Astrocyte (in vitro differentiated cells and primary cell): ENCODE measurements around the gene CDH22. TPM values are rescaled to one million over a fixed set of nuclear protein-coding genes. Genes with fewer than 3 reads are reported as not detected.

Experiments
- DNase-seq: peaks from one replicate; pipeline ENCODE4 v3.0.0-alpha.2; 2010; ENCODE audit warnings: low read depth
- FAIRE-seq: peaks from 2 replicates; lab custom pipeline; 2011; peaks lifted over from hg19 to GRCh38; lab: Jason Lieb, UNC
- H2AFZ ChIP-seq: 2 replicates; pipeline ENCODE4 v1.6.0; 2012; ENCODE audit warnings: low read depth, low read length, inconsistent platforms
- H3K27ac ChIP-seq: 2 replicates; pipeline ENCODE4 v1.5.1; 2011; ENCODE audit warnings: low read depth, low read length, inconsistent platforms
- H3K27me3 ChIP-seq: 2 replicates; pipeline ENCODE4 v1.6.0; 2011; ENCODE audit warnings: low read length, inconsistent platforms; ENCODE audit not compliant: insufficient read depth
- H3K36me3 ChIP-seq: 2 replicates; pipeline ENCODE4 v1.5.1; 2011; ENCODE audit warnings: low read length, inconsistent platforms; ENCODE audit not compliant: insufficient read depth
- H3K4me1 ChIP-seq: 2 replicates; pipeline ENCODE4 v1.5.1; 2011; ENCODE audit warnings: low read length, inconsistent platforms; ENCODE audit not compliant: insufficient read depth
- H3K4me2 ChIP-seq: 2 replicates; pipeline ENCODE4 v1.6.0; 2012; ENCODE audit warnings: low read length, inconsistent platforms
- H3K4me3 ChIP-seq: 2 replicates; pipeline ENCODE4 v1.5.1; 2011; ENCODE audit warnings: low read depth, mild to moderate bottlenecking, low read length, inconsistent platforms; ENCODE audit not compliant: insufficient read depth
- H3K79me2 ChIP-seq: 2 replicates; pipeline ENCODE4 v1.6.0; 2012; ENCODE audit warnings: mild to moderate bottlenecking, low read length, inconsistent platforms; ENCODE audit not compliant: insufficient read depth
- H3K9ac ChIP-seq: 2 replicates; pipeline ENCODE4 v1.6.0; 2012; ENCODE audit warnings: mild to moderate bottlenecking, low read length, inconsistent platforms
- H3K9me3 ChIP-seq: 2 replicates; pipeline ENCODE4 v1.5.1; 2012; ENCODE audit warnings: low read depth, mild to moderate bottlenecking, low read length, inconsistent platforms; ENCODE audit not compliant: insufficient read depth
- H4K20me1 ChIP-seq: 2 replicates; pipeline ENCODE4 v1.6.0; 2012; ENCODE audit warnings: low read length, inconsistent platforms; ENCODE audit not compliant: insufficient read depth
- H3K27ac Mint-ChIP-seq: one replicate; pipeline ENCODE4 v1.8.0; 2021; ENCODE audit warnings: mild to moderate bottlenecking, mixed read lengths; ENCODE audit not compliant: unreplicated experiment
- H3K27me3 Mint-ChIP-seq: one replicate; pipeline ENCODE4 v1.8.0; 2021; ENCODE audit warnings: low read depth, mixed read lengths; ENCODE audit not compliant: unreplicated experiment
- H3K36me3 Mint-ChIP-seq: one replicate; pipeline ENCODE4 v1.8.0; 2021; ENCODE audit warnings: low read depth, mixed read lengths; ENCODE audit not compliant: unreplicated experiment
- H3K4me1 Mint-ChIP-seq: one replicate; pipeline ENCODE4 v1.8.0; 2021; ENCODE audit warnings: low read depth, mixed read lengths; ENCODE audit not compliant: unreplicated experiment
- H3K4me3 Mint-ChIP-seq: one replicate; pipeline ENCODE4 v1.8.0; 2021; ENCODE audit warnings: mild to moderate bottlenecking, moderate library complexity, mixed read lengths; ENCODE audit not compliant: unreplicated experiment
- H3K9me3 Mint-ChIP-seq: one replicate; pipeline ENCODE4 v1.8.0; 2021; ENCODE audit warnings: mild to moderate bottlenecking, mixed read lengths; ENCODE audit not compliant: unreplicated experiment
- EZH2 ChIP-seq: IDR thresholded peaks from 2 replicates; pipeline ENCODE4 v1.6.1; 2012; ENCODE audit warnings: mild to moderate bottlenecking, low read length, inconsistent platforms; ENCODE audit not compliant: insufficient read depth
- total RNA-seq: library from RNA; stranded (reverse); gene quantifications from 2 replicates; pipeline ENCODE4 v1.2.1, GENCODE V29; 2021
- TF ChIP-seq, protein P1 (sequence below): IDR thresholded peaks from 2 replicates; pipeline ENCODE4 v1.5.1; 2011; ENCODE audit warnings: low read depth, mild to moderate bottlenecking, inconsistent platforms, low read length, moderate library complexity; ENCODE audit not compliant: insufficient read depth

The CDH22 gene
- total RNA-seq, 1 donor from 2014 or later: not detected

DNA sequence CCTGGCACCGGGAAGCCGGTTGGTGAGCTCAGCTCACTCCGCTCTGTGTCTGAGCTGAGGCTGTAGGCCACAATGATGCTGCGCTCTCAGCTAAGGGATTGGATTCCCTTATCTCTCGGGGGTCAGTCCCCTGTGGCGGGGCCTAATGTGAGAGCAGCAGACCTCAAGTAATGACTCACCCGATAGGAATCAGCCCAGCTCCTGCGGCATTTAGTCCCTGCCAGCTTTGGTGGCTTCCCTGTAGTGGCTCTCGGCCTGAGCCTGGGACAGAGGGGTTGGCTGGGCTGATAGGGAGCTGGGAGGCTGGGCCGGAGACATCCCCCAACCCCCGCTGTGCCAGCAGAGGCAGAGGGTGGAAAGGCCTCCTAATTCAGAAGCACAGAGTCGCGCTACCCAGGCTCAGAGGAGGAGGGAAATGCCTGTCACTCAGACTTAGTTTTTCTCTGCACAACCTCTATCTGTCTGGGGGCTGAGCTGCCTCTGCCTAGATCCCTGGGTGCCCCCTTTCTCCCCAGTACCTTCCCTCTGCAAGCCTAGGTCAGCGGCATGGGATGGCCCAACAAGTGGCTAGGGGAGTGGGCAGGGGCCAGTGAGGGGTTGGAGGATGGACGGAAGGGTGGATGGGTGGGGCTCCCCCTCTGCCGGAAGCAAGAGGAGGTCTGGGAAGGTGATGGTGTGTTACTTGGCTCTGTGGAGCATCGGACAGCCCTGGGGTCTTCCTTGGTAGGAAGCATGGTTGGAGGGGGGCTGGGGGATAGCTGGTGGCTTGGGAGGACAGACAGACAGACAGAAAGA is 92.2 kb downstream of the CDH22 start:
- Histone ChIP-seq H3K4me3 (no peak overlapping the region), H3K9me3 (no peaks in the 10 kb centered on the region), H3K4me2 (peak overlapping the region; percentile 36), H3K4me1 (peaks cover 8% of the 10 kb centered on the region), H3K27me3 (peaks cover 33% of the 10 kb centered on the region), H3K79me2 (no peaks in the 10 kb centered on the region), H2AFZ (no peak overlapping the region), H3K9ac (no peak overlapping the region), H3K27ac (no peak overlapping the region), H3K36me3 (no peaks in the 10 kb centered on the region), H4K20me1 (peaks cover 4% of the 10 kb centered on the region)
- FAIRE-seq (no peak), DNase-seq (peak; percentile 33)
- peaks cover 17% of the 10 kb centered on the region for H3K4me1 Mint-ChIP-seq
- no peak for TF ChIP-seq EZH2
- TF ChIP-seq, protein P1, sequence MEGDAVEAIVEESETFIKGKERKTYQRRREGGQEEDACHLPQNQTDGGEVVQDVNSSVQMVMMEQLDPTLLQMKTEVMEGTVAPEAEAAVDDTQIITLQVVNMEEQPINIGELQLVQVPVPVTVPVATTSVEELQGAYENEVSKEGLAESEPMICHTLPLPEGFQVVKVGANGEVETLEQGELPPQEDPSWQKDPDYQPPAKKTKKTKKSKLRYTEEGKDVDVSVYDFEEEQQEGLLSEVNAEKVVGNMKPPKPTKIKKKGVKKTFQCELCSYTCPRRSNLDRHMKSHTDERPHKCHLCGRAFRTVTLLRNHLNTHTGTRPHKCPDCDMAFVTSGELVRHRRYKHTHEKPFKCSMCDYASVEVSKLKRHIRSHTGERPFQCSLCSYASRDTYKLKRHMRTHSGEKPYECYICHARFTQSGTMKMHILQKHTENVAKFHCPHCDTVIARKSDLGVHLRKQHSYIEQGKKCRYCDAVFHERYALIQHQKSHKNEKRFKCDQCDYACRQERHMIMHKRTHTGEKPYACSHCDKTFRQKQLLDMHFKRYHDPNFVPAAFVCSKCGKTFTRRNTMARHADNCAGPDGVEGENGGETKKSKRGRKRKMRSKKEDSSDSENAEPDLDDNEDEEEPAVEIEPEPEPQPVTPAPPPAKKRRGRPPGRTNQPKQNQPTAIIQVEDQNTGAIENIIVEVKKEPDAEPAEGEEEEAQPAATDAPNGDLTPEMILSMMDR: no peak
- peak overlapping the region; percentile 37 for H3K27ac Mint-ChIP-seq
- no peak overlapping the region for H3K4me3 Mint-ChIP-seq
- peaks cover 38% of the 10 kb centered on the region for H3K27me3 Mint-ChIP-seq
- no peaks in the 10 kb centered on the region for H3K36me3 Mint-ChIP-seq
- no peaks in the 10 kb centered on the region for H3K9me3 Mint-ChIP-seq

DNA sequence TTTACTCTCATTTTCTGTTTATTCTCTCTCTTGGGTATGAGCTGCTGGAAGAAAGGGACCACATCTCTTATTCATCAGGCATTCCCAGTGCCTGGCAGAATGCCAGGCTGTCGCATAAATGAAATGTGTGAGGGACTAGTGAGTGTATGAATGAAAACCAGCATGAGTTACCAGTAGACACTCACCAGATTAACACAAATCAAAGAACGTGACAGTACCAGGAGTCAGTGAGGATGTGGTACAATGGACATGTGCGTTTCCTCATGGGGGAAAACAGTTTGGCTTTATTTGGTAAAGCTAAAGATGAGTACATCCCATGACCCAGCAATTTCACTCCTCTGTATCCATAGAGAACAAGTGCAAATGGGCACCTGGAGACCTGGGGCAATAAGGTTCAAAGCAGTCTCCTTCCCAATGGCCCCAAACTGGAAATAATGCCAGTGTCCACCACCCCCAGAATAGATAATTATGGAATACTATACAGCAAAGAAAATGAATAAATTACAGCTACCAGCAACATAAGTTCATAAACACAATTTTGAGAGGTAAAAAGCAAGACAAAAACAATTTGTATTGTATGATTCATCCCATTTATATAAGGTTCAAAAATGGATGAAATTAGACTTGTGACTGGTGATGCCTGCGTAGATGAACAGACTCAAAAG is 93.3 kb downstream of the CDH22 start:
- Histone ChIP-seq H3K4me2 (no peak overlapping the region), H4K20me1 (peaks cover 4% of the 10 kb centered on the region), H3K9me3 (no peaks in the 10 kb centered on the region), H3K27me3 (peaks cover 35% of the 10 kb centered on the region), H3K36me3 (no peaks in the 10 kb centered on the region), H3K9ac (no peak overlapping the region), H3K4me1 (peaks cover 8% of the 10 kb centered on the region), H3K79me2 (no peaks in the 10 kb centered on the region), H2AFZ (no peak overlapping the region), H3K4me3 (no peak overlapping the region), H3K27ac (no peak overlapping the region)
- Mint-ChIP-seq H3K27ac (no peak overlapping the region), H3K4me3 (no peak overlapping the region), H3K36me3 (no peaks in the 10 kb centered on the region), H3K9me3 (no peaks in the 10 kb centered on the region), H3K27me3 (peaks cover 43% of the 10 kb centered on the region), H3K4me1 (peaks cover 17% of the 10 kb centered on the region)
- FAIRE-seq (no peak), DNase-seq (no peak)
- no peak for TF ChIP-seq EZH2
- TF ChIP-seq, protein P1: no peak
